B cell (primary cell): ENCODE measurements around the gene PSMC5.

Experiments
- EZH2 ChIP-seq: IDR thresholded peaks from 2 replicates; pipeline ENCODE4 v1.6.1; 2012; ENCODE audit warnings: borderline replicate concordance, low read depth, mild to moderate bottlenecking, moderate library complexity, low read length; ENCODE audit not compliant: insufficient read depth, poor library complexity, severe bottlenecking
- TF ChIP-seq, protein P1 (sequence below): fragments of 200-600 bp; IDR thresholded peaks from one replicate; pipeline ENCODE4 v1.8.0; 2022; ENCODE audit warnings: antibody characterized with exemption, mild to moderate bottlenecking

DNA sequence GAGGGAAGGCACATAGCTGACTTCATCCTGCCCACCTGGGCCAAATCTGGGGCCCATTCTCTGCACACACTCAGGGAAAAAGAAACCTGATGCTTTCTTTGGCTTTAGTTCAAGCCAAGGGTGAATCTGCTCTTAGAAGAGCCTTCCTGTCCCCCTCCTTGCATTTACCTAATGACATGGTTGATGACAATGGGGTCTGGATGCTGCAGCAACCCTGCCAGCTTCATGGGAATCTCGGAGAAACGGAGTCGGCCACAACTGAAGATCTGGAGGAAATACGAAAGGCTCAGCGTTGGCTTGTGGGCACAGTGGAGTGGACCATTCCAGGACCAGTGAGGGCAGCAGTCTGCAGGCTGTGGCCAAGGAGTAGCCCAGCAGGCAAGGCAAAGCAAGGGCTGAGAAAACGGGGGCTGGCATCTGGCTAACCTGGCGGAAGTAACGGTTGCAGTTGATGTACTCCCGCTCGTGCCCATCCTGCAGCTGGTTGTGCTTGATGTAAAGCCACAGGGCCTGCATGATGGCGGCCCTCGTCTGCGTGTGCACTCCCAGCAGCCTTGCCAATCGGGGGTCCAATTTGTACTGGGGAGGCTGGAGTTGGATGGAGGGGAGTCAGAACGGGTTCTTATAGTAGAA lies 6.6 kb downstream of the PSMC5 start:
- TF ChIP-seq EZH2, result no peak
- TF ChIP-seq, protein P1, sequence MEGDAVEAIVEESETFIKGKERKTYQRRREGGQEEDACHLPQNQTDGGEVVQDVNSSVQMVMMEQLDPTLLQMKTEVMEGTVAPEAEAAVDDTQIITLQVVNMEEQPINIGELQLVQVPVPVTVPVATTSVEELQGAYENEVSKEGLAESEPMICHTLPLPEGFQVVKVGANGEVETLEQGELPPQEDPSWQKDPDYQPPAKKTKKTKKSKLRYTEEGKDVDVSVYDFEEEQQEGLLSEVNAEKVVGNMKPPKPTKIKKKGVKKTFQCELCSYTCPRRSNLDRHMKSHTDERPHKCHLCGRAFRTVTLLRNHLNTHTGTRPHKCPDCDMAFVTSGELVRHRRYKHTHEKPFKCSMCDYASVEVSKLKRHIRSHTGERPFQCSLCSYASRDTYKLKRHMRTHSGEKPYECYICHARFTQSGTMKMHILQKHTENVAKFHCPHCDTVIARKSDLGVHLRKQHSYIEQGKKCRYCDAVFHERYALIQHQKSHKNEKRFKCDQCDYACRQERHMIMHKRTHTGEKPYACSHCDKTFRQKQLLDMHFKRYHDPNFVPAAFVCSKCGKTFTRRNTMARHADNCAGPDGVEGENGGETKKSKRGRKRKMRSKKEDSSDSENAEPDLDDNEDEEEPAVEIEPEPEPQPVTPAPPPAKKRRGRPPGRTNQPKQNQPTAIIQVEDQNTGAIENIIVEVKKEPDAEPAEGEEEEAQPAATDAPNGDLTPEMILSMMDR, result no peak
